ENCODE results near the gene SCN4A.
"Not testable (repeated sequence)": the region's sequence is repeated elsewhere in the genome, so short reads cannot be mapped to it uniquely, and the experiment has no call there.

SCN4A gene

GRCh38 chr17:63984651-63985386 is 12.1 kb upstream of the SCN4A start:
- peak; percentile 34 to 50 for DNase-seq

DNA sequence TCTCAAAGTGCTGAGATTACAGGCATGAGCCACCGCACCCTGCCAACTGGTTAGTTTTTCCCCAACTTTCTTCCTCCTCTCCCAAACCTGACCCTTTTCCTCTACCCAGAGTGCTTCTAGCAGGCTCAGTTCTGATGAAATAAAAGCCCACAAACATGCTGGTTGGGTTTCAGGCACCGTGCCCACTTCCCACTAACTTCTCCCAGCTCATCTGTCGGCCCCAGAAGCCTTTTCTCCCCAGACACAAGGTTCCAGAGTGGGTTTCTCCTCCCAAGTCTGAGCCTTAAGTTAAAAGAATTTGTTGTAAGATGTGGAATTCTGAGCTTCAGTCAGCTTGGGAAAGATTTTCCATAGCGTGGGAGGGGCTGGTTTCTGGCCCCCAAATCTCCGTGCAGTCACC is 11.5 kb upstream of the SCN4A start:
- DNase-seq, result no peak

- DNase-seq, result no peak
These were observed 10.6 kb upstream of the SCN4A start for GRCh38 chr17:63983320-63983719.

DNA sequence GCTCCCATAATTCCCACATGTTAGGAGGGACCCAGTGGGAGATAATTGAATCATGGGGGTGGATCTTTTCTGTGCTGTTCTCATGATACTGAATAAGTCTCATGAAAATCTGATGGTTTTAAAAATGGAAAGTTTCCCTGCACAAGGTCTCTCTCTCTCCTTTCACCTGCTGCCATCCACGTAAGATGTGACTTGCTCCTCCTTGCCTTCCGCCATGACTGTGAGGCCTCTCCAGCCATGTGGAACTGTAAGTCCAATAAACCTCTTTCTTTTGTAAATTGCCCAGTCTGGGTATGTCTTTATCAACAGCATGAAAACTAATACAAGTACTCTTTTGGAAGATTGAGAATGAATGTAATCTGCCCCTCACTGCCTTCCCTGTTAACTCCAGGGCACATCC is 9.9 kb upstream of the SCN4A start:
- DNase-seq, result not testable (repeated sequence)

DNA sequence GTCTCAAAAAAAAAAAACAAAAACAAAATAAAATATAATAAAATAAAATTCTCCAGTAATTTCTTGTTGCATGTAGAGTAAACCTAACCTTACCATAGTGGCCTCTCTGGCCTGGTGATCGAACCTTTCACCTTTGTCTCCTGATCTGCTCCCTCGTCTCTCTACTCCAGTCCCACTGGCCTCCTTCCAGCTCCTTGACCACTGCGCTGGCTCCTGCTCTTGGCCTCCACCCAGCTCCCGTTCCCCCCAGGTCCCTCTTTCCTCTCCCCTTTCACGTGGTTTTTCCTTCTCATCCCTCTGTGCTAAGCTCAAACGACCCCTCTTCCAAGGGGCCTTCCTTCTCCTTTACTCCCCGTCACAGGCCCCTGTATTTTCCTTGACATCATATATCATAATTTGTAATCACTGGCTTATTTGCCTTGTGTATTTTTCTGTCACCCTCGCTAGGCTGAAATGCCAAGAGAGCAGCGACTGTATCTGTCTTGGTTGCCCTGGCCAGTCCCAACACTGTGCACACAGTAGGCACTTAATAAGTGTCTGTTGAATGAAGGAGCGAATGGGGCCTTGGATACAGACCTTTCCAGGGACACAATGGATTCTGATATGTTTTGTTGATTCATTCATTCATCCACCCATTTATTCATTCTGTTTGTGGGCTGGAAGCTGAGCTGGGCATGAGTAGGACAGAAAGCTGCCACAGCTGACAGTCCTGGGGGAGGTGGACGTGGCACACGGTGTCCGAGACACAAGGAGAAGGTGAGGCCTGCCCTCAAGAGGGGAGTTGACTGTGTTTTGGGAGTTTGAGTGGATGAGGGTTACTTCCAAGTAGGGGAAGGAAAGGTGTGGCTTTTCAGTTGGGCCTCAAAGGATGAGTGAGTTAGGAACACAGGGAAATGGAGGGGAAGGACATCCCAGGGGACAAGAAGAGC is 5.8 kb upstream of the SCN4A start:
- no peak for DNase-seq

GRCh38 chr17:63976702-63977101 is 4.0 kb upstream of the SCN4A start:
- DNase-seq, result no peak

- DNase-seq, result no peak
These were observed 2.9 kb upstream of the SCN4A start for GRCh38 chr17:63975541-63976092.

GRCh38 chr17:63974594-63975192 is 2.0 kb upstream of the SCN4A start:
- DNase-seq, result no peak

DNA sequence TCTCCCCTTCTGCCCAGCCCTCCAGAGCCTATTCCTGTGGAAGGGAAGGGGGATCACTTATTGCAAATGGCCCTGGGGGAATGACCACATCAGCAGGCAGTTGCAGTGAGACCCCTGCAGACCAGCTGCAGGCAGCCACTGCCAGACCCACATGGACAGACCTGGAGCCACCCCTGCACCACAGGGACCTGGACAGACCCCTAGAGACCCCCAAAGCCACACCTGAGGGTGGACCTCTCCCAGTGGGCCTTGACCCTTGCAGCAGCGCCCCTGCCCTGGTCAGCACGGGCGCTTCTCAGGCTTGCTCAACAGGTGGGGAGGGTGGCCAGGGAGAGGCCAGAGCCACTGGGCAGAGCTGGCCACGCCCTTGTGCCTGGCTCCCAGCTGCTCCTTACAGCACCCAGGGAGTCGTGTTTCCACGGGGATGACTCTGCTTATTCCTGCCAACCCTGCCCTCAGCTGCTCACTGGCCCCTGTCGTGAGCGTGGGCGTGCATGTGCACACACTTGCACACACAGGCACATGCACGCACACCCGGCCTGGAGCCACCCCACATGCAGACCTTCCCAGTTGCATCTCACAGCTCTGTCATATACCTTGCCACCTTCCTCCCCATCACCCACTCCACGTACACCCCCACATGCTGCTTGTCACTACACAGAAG is 1.3 kb upstream of the SCN4A start:
- DNase-seq, result no peak

DNA sequence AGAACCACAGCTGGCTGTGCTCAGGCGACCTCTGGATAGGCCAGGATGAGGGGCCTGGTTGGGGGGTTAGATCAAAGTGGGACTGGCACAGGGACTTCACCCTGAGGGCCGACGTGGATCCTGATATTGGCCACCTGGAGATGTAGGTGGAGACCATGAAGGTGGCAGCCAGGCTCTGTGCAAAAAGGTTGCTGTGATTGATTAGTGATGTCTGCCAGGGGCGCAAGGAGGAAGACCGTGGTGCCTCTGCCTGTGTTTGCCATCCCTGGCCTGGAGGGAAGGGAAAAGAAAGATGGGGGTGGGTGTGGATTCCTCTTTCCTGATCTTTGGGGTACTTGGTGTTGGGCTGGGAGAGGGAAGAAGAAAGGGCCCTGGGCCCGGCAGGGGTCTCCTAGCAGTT is 529 bp upstream of the SCN4A start:
- DNase-seq, result no peak

DNA sequence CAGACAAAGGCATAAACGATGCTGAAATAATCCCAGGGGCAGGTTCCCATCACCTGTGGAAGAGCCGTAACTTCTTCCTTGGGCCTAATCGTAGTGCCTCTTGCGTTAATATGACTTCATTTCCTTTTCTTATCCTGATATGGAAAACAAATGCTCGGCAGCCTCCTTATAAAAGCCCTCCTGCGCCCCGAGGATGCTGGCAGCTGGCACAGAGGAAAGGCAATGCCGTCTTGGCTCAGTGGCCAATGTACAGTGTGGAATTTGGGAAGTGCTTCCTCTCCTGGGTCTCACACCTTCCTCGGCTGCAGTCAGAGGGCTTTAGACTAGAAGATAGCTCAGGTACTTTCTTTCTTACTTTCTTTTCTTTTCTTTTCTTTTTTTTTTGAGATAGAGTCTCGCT is 3.4 kb downstream of the SCN4A start:
- DNase-seq, result no peak

GRCh38 chr17:63967953-63968352 is 4.8 kb downstream of the SCN4A start:
- no peak for DNase-seq

DNA sequence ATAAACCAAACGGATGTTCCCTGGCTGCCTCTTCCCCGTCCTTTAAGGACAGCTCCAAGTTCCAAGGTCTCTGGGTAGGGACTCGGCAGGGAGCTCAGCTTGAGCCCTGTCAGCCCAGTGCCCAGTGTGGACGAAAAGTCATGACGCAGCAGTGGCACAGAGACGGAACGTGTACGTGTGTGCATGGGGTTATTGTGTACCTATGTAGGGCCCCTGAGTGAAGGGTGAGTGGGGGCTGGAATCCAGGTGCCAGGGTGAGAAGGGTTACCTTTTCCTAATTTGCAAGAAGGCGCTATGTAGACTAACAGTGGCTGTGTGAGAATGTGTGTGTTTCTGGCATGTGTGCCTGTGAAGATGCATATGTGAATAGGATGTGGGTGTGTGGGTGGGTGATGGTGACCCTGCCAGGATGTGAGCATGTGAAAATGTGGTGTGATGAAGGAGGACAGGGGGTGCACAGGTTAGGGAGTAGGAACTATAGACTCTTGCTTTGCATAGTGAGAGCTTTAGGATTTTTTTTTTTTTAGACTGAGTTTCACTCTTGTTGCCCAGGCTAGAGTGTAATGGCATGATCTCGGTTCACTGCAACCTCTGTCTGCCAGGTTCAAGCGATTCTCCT is 6.0 kb downstream of the SCN4A start:
- DNase-seq, result no peak

GRCh38 chr17:63963123-63963522 is 9.6 kb downstream of the SCN4A start:
- DNase-seq, result no peak

GRCh38 chr17:63962298-63962744 is 10.4 kb downstream of the SCN4A start:
- no peak for DNase-seq

- peak in 1 of 2 donors; percentile 39 for DNase-seq
These were observed 11.1 kb downstream of the SCN4A start for GRCh38 chr17:63961355-63962212.

DNA sequence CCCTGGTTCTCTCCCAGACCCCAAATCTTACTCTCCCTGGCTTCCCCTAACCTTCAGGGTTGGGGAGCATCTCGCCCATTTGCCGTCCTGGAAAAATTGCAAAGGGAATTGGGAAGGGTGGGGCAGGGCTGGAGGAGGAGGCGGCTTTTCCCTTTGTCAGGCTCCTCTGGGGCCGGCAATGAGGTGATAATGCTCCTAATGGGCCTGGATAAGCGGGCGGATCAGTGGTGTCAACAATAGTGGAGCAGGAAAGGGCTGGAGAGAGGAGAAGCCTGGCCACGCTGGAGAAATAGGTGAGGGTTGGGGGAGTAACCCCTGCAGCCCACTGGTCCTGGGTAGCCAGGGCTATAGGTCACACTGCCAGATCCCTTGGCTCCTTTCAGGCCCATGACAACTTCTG is 12.3 kb downstream of the SCN4A start:
- DNase-seq, result no peak

DNA sequence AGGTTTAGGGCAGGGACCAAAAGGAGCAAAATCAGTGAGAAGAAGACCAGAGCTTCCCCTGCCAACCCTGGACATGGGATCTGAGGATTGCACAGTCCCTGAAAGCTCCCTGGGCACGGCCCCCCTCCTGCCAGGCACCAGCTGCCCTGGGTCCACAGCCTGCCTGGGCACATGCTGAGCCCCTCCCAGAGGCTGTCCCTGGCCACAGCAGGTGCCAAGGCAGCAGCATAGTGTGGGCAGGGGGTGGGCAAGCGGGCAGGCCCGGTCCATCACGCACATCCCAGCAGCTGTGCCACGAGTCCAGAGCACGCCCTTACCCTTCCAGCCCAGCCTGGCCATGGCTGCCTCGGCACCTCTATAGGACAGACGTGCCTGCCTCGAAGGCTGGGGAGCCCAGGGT is 12.7 kb downstream of the SCN4A start:
- no peak for DNase-seq

GRCh38 chr17:63956296-63956920 is 16.3 kb downstream of the SCN4A start:
- DNase-seq, result no peak

DNA sequence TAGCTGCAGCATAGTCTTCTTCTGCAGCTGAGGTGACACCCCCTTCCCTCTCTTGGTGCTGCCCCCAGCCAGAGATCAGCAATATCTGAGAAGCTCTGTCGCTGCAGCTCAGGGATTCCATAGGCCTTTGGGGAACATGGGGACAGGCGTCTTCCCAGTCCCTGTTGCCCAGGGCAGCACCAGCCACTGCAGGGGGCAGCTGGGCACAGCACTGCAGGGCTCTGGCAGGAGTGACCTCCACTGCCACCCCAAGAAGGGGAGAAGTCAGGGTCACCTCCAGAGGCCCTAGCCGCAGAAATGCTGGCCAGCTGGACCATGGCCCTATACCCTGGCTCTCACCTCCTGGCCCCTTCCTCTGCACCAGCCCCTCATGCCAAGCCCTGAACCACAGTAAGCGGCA is 16.9 kb downstream of the SCN4A start:
- no peak for DNase-seq

DNA sequence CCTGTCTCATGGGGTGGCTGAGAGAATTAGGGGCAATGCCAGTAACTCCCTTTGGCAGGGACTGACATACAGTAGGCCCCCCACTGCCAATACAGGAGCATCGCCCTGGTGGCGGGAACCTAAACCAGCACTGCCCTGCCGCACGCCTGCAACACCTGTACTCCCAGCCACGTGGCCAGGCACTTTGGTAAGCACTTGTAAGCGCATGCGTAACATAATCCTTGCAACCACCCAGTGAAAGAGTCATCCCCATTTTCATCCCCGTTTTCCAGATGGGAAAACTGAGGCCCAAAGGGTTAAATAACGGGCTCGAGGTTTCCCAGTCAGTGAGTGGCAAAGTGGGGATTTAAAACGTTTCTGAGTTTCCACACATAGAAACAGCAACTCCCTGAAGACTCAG is 17.5 kb downstream of the SCN4A start:
- no peak for DNase-seq

Data from stimulated activated CD4-positive, alpha-beta T cell treated with anti-CD3 and anti-CD28 coated beads, Interleukin-2, amount 100 ng/mL, for 48 hours (primary cell).